Kidney (tissue), 14 donors: ENCODE measurements around the gene USP36. TPM values are rescaled to one million over a fixed set of nuclear protein-coding genes. Genes with fewer than 3 reads are reported as not detected.
"Not testable (repeated sequence)": the region's sequence is repeated elsewhere in the genome, so short reads cannot be mapped to it uniquely, and the experiment has no call there.

Experiments
- DNase-seq, 5 donors: peaks; one replicate each; pipeline ENCODE4 v3.0.0-alpha.2; 2013 to 2020
- FAIRE-seq: peaks from 2 replicates; lab custom pipeline; 2012; peaks lifted over from hg19 to GRCh38; lab: Jason Lieb, UNC
- H3K27ac ChIP-seq, 2 donors: one replicate each; pipeline ENCODE4 v1.7.0; 2013; ENCODE audit warnings: low read depth in 2 of 2, low read length in 2 of 2, inconsistent platforms in 1 of 2
- H3K27me3 ChIP-seq: one replicate; pipeline ENCODE4 v1.7.1; 2013; ENCODE audit warnings: low read length, inconsistent platforms; ENCODE audit not compliant: control insufficient read depth, insufficient read depth
- H3K36me3 ChIP-seq, 3 donors: one replicate each; pipeline versions ENCODE4 v1.7.0 to v1.7.1; 2013; ENCODE audit warnings: low read length in 3 of 3, control low read depth in 1 of 3, inconsistent platforms in 1 of 3; ENCODE audit not compliant: insufficient read depth in 3 of 3, control insufficient read depth in 2 of 3
- H3K4me1 ChIP-seq, 3 donors: one replicate each; pipeline versions ENCODE4 v1.7.0 to v1.7.1; 2013; ENCODE audit warnings: low read length in 3 of 3, inconsistent platforms in 1 of 3, low read depth in 1 of 3; ENCODE audit not compliant: control insufficient read depth in 2 of 3, insufficient read depth in 2 of 3
- H3K4me3 ChIP-seq, 3 donors: one replicate each; pipeline versions ENCODE4 v1.7.0 to v1.8.1; 2013; ENCODE audit warnings: low read length in 3 of 3, control low read depth in 1 of 3, inconsistent platforms in 1 of 3
- H3K9ac ChIP-seq, 3 donors: one replicate each; pipeline versions ENCODE4 v1.7.0 to v1.7.1; 2013; ENCODE audit warnings: low read length in 3 of 3, control low read depth in 1 of 3, inconsistent platforms in 1 of 3
- H3K9me3 ChIP-seq, 3 donors: one replicate each; pipeline versions ENCODE4 v1.7.0 to v1.7.1; 2013; ENCODE audit warnings: low read length in 3 of 3, control low read depth in 1 of 3, inconsistent platforms in 1 of 3; ENCODE audit not compliant: control insufficient read depth in 2 of 3, insufficient read depth in 1 of 3
- CTCF ChIP-seq: IDR thresholded peaks from 3 replicates; pipeline ENCODE4 v1.5.1; 2012; ENCODE audit warnings: mild to moderate bottlenecking, moderate library complexity, borderline replicate concordance; ENCODE audit not compliant: insufficient read depth; ENCODE audit errors: extremely low read depth
- intact Hi-C: fragments of 100-400 bp; cut with DNase I; formaldehyde crosslinking; loops from one replicate; pipeline ENCODE4 v1.11.1; 2022
- polyA plus RNA-seq: library from polyadenylated mRNA; stranded (reverse); fragments of 350-450 nt; fragmentation: Illumina TruSeq; extraction: RNeasy Lipid Tissue Mini Kit (QIAGEN cat#74804); gene quantifications from one replicate; pipeline ENCODE4 v1.2.3, GENCODE V29; 2014; ENCODE audit warnings: low read depth, low replicate concordance; ENCODE audit not compliant: insufficient read depth
- total RNA-seq: library from RNA; stranded (reverse); fragmentation: NEBNext Ultra II Directional; extraction: Animal tissue kit (Norgen Biotek cat#: 25700); gene quantifications from one replicate; pipeline ENCODE4 v1.2.1, GENCODE V29; 2021
- donor health status: control.
- donor health status: control.
- donor health status: control.
- donor health status: control.
- donor health status: control.
- donor health status: DM: yes; HTN: yes; CAD: no.
- donor health status: Normal renal cell carcinoma (clear cell type).

USP36 gene
- total and polyA plus RNA-seq, 2 donors from 2014 or later: 17.0 to 66.2 TPM

GRCh38 chr17:78870621-78871020 lies 30.0 kb upstream of the USP36 start:
- no peak overlapping the region for H3K27ac ChIP-seq
- TF ChIP-seq CTCF: no peak
- intact Hi-C loops: no loop called here
- FAIRE-seq (no peak), DNase-seq (no peak)
- H3K4me3 ChIP-seq: no peak overlapping the region
- H3K9me3 ChIP-seq: no peaks in the 10 kb centered on the region
- no peaks in the 10 kb centered on the region for H3K27me3 ChIP-seq
- no peak overlapping the region for H3K9ac ChIP-seq
- peaks cover 0 to 5% (median 3%) of the 10 kb centered on the region in 3 donors for H3K4me1 ChIP-seq
- peaks cover 0 to 2% (median 0%) of the 10 kb centered on the region in 3 donors for H3K36me3 ChIP-seq

- intact Hi-C loops: loop anchor here (5.0 kb wide), 1 partner anchor 104 kb away; no protein-coding TSS in a partner anchor
- FAIRE-seq: no peak
- DNase-seq: no peak
- Histone ChIP-seq H3K36me3 (peaks cover 0 to 2% (median 0%) of the 10 kb centered on the region in 3 donors), H3K4me3 (no peak overlapping the region), H3K27ac (no peak overlapping the region), H3K9me3 (no peaks in the 10 kb centered on the region), H3K4me1 (no peaks in the 10 kb centered on the region), H3K9ac (no peak overlapping the region), H3K27me3 (no peaks in the 10 kb centered on the region)
- no peak for TF ChIP-seq CTCF
Measured at GRCh38 chr17:78868391-78868790, 27.8 kb upstream of the USP36 start.

GRCh38 chr17:78867046-78867445 lies 26.4 kb upstream of the USP36 start:
- not testable (repeated sequence) for H3K27me3 ChIP-seq, H3K4me3 ChIP-seq, H3K9ac ChIP-seq, H3K27ac ChIP-seq, FAIRE-seq, H3K36me3 ChIP-seq, DNase-seq, H3K9me3 ChIP-seq, H3K4me1 ChIP-seq
- intact Hi-C loops: loop anchor here (5.0 kb wide), 1 partner anchor 105 kb away; no protein-coding TSS in a partner anchor

GRCh38 chr17:78865682-78866390 lies 25.2 kb upstream of the USP36 start:
- DNase-seq (peak; percentile 85 to 91 (median 86)), FAIRE-seq (no peak)
- Histone ChIP-seq H3K4me1 (no peaks in the 10 kb centered on the region), H3K27me3 (no peaks in the 10 kb centered on the region), H3K27ac (no peak overlapping the region), H3K4me3 (no peak overlapping the region), H3K36me3 (peaks cover 0 to 4% (median 0%) of the 10 kb centered on the region in 3 donors), H3K9ac (no peak overlapping the region), H3K9me3 (no peaks in the 10 kb centered on the region)
- intact Hi-C loops: loop anchor here (5.0 kb wide), 1 partner anchor 106 kb away; no protein-coding TSS in a partner anchor
- TF ChIP-seq CTCF: peak; percentile 92
